Neuronal stem cell (in vitro differentiated cells): ENCODE measurements around the gene AMPD3.

Source experiments
- DNase-seq: peaks from one replicate; pipeline ENCODE4 v3.0.0-alpha.2; 2013; ENCODE audit warnings: low spot score
- H2AFZ ChIP-seq: one replicate; pipeline ENCODE4 v1.6.1; 2013; ENCODE audit warnings: mild to moderate bottlenecking, low read length, inconsistent platforms
- H2AK5ac ChIP-seq: 2 replicates; pipeline ENCODE4 v1.6.1; 2013; ENCODE audit warnings: low read depth, mild to moderate bottlenecking, inconsistent platforms, low read length, moderate library complexity, mixed read lengths
- H2BK120ac ChIP-seq: 2 replicates; pipeline ENCODE4 v1.6.1; 2013; ENCODE audit warnings: low read depth, mild to moderate bottlenecking, inconsistent platforms, low read length, moderate library complexity, mixed read lengths
- H2BK12ac ChIP-seq: one replicate; pipeline ENCODE4 v1.6.1; 2013; ENCODE audit warnings: low read length, inconsistent platforms
- H2BK15ac ChIP-seq: 2 replicates; pipeline ENCODE4 v1.6.1; 2013; ENCODE audit warnings: mild to moderate bottlenecking, low read length, inconsistent platforms, mixed read lengths
- H2BK5ac ChIP-seq: one replicate; pipeline ENCODE4 v1.6.1; 2013; ENCODE audit warnings: inconsistent platforms, mild to moderate bottlenecking, low read length, moderate library complexity
- H3K14ac ChIP-seq: one replicate; pipeline ENCODE4 v1.6.1; 2013; ENCODE audit warnings: low read length, inconsistent platforms
- H3K18ac ChIP-seq: 2 replicates; pipeline ENCODE4 v1.6.1; 2013; ENCODE audit warnings: low read length, inconsistent platforms
- H3K23ac ChIP-seq: 2 replicates; pipeline ENCODE4 v1.6.1; 2013; ENCODE audit warnings: low read depth, mild to moderate bottlenecking, mixed read lengths, low read length, inconsistent platforms; ENCODE audit not compliant: poor library complexity
- H3K27ac ChIP-seq: replicated peaks from 3 replicates; pipeline ENCODE4 v1.5.1; 2013; ENCODE audit warnings: low read length, inconsistent platforms
- H3K27me3 ChIP-seq, 3 experiments: 2 replicates each; pipeline ENCODE4 v1.6.1; 2013; ENCODE audit warnings: low read length in 3 of 3, mild to moderate bottlenecking in 2 of 3, inconsistent platforms in 1 of 3, low read depth in 1 of 3, mixed read lengths in 1 of 3, moderate library complexity in 1 of 3; ENCODE audit not compliant: control insufficient read depth in 3 of 3, insufficient read depth in 3 of 3
- H3K36me3 ChIP-seq, 2 donors: replicated peaks in 1 of 2; 2 replicates each; pipeline ENCODE4 v1.6.1; 2013; ENCODE audit warnings: low read length in 2 of 2; ENCODE audit not compliant: control insufficient read depth in 2 of 2, insufficient read depth in 2 of 2
- H3K4ac ChIP-seq: 2 replicates; pipeline ENCODE4 v1.6.1; 2013; ENCODE audit warnings: inconsistent platforms, mild to moderate bottlenecking, low read length, moderate library complexity
- H3K4me1 ChIP-seq, 2 donors: 1 replicate in 1 of 2; 2 replicates in 1 of 2; pipeline ENCODE4 v1.6.1; 2013; ENCODE audit warnings: low read length in 2 of 2, low read depth in 1 of 2; ENCODE audit not compliant: control insufficient read depth in 2 of 2, insufficient read depth in 1 of 2
- H3K4me2 ChIP-seq: one replicate; pipeline ENCODE4 v1.6.1; 2013; ENCODE audit warnings: mild to moderate bottlenecking, low read length, inconsistent platforms; ENCODE audit not compliant: insufficient read depth, poor library complexity, severe bottlenecking
- H3K4me3 ChIP-seq, 2 donors: 2 replicates each; pipeline ENCODE4 v1.5.1; 2013; ENCODE audit warnings: low read length in 2 of 2, mild to moderate bottlenecking in 2 of 2, inconsistent platforms in 1 of 2, moderate library complexity in 1 of 2
- H3K79me1 ChIP-seq: one replicate; pipeline ENCODE4 v1.6.1; 2013; ENCODE audit warnings: low read depth, mild to moderate bottlenecking, inconsistent platforms, low read length, moderate library complexity
- H3K9ac ChIP-seq: one replicate; pipeline ENCODE4 v1.6.1; 2013; ENCODE audit warnings: mild to moderate bottlenecking, low read depth, low read length, inconsistent platforms; ENCODE audit not compliant: poor library complexity
- H3K9me3 ChIP-seq, 2 donors: replicated peaks in 1 of 2; 2 replicates each; pipeline versions ENCODE3 to v1.6.1; 2013; ENCODE audit warnings: low read length in 2 of 2, mild to moderate bottlenecking in 2 of 2, inconsistent platforms in 1 of 2, low read depth in 1 of 2, mixed read lengths in 1 of 2, moderate library complexity in 1 of 2; ENCODE audit not compliant: control insufficient read depth in 2 of 2, insufficient read depth in 1 of 2
- H4K8ac ChIP-seq: one replicate; pipeline ENCODE4 v1.6.1; 2013; ENCODE audit warnings: low read depth, mild to moderate bottlenecking, inconsistent platforms, low read length, moderate library complexity
- H4K91ac ChIP-seq: one replicate; pipeline ENCODE4 v1.6.1; 2013; ENCODE audit warnings: low read length, low read depth, mild to moderate bottlenecking, inconsistent platforms; ENCODE audit not compliant: poor library complexity
- WGBS, 2 donors: extraction: QIAGEN DNeasy Blood & Tissue Kit; methylation state at CpG; one replicate each; pipeline ENCODE4 v1.1.7; 2013; ENCODE audit warnings: missing lambda C conversion rate in 2 of 2, mixed read lengths in 1 of 2; ENCODE audit not compliant: insufficient read length in 2 of 2, insufficient replicate concordance in 1 of 2; ENCODE audit errors: extremely low coverage in 2 of 2; 5-methylcytosine and 5-hydroxymethylcytosine counted together

The AMPD3 gene

DNA sequence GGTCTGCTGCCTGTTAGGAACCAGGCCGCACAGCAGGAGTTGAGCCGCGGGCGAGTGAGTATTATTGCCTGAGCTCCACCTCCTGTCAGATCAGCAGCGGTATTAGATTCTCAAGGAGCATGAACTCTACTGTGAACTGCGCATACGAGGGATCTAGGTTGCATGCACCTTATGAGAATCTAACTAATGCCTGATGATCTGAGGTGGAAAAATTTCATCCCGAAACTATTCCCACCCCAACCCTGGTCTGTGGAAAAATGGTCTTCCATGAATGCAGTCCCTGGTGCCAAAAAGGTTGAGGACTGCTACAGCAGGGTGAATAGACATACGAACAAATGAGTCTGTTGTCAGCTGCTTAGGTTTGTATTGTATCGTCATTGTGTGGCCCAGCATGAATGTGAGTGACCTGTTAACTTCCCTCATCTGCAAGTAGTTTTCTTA, 56.1 kb downstream of the AMPD3 start:
- Histone ChIP-seq H2BK5ac (no peak overlapping the region), H2BK12ac (no peak overlapping the region), H3K4me1 (peaks cover 2 to 14% of the 10 kb centered on the region in 2 donors), H2BK120ac (no peak overlapping the region), H3K9me3 (no peaks in the 10 kb centered on the region), H3K36me3 (no peaks in the 10 kb centered on the region), H3K27ac (peak overlapping the region; percentile 21), H3K23ac (no peak overlapping the region), H2BK15ac (no peak overlapping the region), H3K4me3 (no peak overlapping the region), H3K18ac (no peak overlapping the region), H4K8ac (no peak overlapping the region), H3K4ac (no peak overlapping the region), H3K14ac (no peak overlapping the region), H4K91ac (no peak overlapping the region), H3K27me3 (no peaks in the 10 kb centered on the region), H3K79me1 (no peaks in the 10 kb centered on the region), H2AFZ (no peak overlapping the region), H2AK5ac (no peak overlapping the region), H3K9ac (no peak overlapping the region), H3K4me2 (peak overlapping the region; percentile 46)
- no CpG with 5 or more reads among the region's 10 CpGs for WGBS, 2 donors
- peak; percentile 61 for DNase-seq

DNA sequence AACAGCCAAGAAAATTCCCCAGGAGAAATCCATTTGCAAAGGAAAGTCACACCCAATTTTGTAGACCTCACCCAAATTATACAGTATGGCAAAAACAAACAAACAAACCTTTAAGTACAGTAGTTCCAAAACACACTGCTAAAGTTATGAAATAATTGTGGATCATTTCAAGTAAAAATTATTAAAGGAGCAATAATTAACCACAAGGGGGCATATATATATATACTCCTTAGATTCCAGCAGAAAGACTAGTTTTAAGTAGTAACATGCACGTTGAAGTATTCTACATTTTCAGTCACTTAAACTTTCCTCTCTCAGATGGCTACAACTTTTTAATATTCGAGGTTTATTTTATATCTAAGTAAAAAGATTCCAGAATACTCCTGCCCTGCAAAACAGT, 59.1 kb downstream of the AMPD3 start:
- Histone ChIP-seq H3K23ac (no peak overlapping the region), H3K9me3 (no peaks in the 10 kb centered on the region), H2BK15ac (no peak overlapping the region), H2AFZ (no peak overlapping the region), H2BK12ac (no peak overlapping the region), H3K36me3 (peaks cover 2 to 12% of the 10 kb centered on the region in 2 donors), H3K9ac (no peak overlapping the region), H3K4me2 (no peak overlapping the region), H2BK120ac (no peak overlapping the region), H3K79me1 (no peaks in the 10 kb centered on the region), H3K4ac (no peak overlapping the region), H4K8ac (no peak overlapping the region), H3K27me3 (no peaks in the 10 kb centered on the region), H4K91ac (no peak overlapping the region), H3K27ac (no peak overlapping the region), H3K14ac (no peak overlapping the region), H2AK5ac (no peak overlapping the region), H2BK5ac (no peak overlapping the region), H3K4me1 (peaks cover 2 to 14% of the 10 kb centered on the region in 2 donors), H3K18ac (no peak overlapping the region), H3K4me3 (no peak overlapping the region)
- no peak for DNase-seq
- WGBS, 2 donors: no CpG with 5 or more reads among the region's 2 CpGs

- Histone ChIP-seq H3K9ac (no peak overlapping the region), H2BK15ac (no peak overlapping the region), H4K91ac (no peak overlapping the region), H3K36me3 (peaks cover 4 to 17% of the 10 kb centered on the region in 2 donors), H3K23ac (no peak overlapping the region), H2BK5ac (no peak overlapping the region), H3K4ac (no peak overlapping the region), H3K79me1 (no peaks in the 10 kb centered on the region), H2AK5ac (no peak overlapping the region), H3K4me2 (no peak overlapping the region), H2BK12ac (no peak overlapping the region), H3K4me3 (no peak overlapping the region), H3K18ac (no peak overlapping the region), H3K9me3 (no peaks in the 10 kb centered on the region), H2AFZ (no peak overlapping the region), H3K14ac (no peak overlapping the region), H3K27me3 (no peaks in the 10 kb centered on the region), H4K8ac (no peak overlapping the region), H3K27ac (no peak overlapping the region), H2BK120ac (no peak overlapping the region), H3K4me1 (peaks cover 2 to 14% of the 10 kb centered on the region in 2 donors)
- DNase-seq: no peak
- no CpG with 5 or more reads among the region's 2 CpGs for WGBS, 2 donors
Measured at GRCh38 chr11:10514709-10515108, 59.6 kb downstream of the AMPD3 start.

DNA sequence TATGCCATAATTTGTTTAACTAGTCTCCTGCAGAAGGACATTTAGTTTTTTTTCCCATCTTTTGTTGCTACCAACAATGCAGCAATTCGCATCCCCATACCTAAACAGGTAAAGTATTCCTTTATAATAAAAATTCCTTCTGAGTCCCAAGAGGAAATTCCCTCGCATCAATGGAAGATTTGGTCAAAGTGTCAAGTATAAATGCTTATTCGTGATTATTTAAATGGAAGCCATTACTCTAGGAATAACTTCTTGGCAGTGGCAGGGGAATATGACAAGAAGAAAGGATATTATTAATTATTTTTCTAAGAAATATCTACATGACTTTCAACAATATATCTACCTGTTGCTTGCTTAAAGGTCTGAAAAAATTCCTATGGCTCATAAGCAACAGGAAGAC, 60.4 kb downstream of the AMPD3 start:
- no peak for DNase-seq

More for the DNA sequence above, 60.4 kb downstream of the AMPD3 start:
- Histone ChIP-seq H3K79me1 (no peaks in the 10 kb centered on the region), H3K27ac (no peak overlapping the region), H3K4me1 (peaks cover 2 to 14% of the 10 kb centered on the region in 2 donors), H3K36me3 (peaks cover 4 to 23% of the 10 kb centered on the region in 2 donors), H3K18ac (no peak overlapping the region), H3K4me2 (no peak overlapping the region), H2BK5ac (no peak overlapping the region), H3K9ac (no peak overlapping the region), H3K4me3 (no peak overlapping the region), H3K4ac (no peak overlapping the region), H4K91ac (no peak overlapping the region), H2BK15ac (no peak overlapping the region), H3K23ac (no peak overlapping the region), H2AK5ac (no peak overlapping the region), H2BK12ac (no peak overlapping the region), H2BK120ac (no peak overlapping the region), H2AFZ (no peak overlapping the region), H3K9me3 (no peaks in the 10 kb centered on the region), H4K8ac (no peak overlapping the region), H3K27me3 (no peaks in the 10 kb centered on the region), H3K14ac (no peak overlapping the region)
- no CpG with 5 or more reads among the region's 3 CpGs for WGBS, 2 donors
